ENCODE results near the gene GP9. TPM values are rescaled to one million over a fixed set of nuclear protein-coding genes. Genes with fewer than 3 reads are reported as not detected.

GP9 gene
- total RNA-seq, 1 experiment from 2014 or later, result not detected

- H3K14ac ChIP-seq (ENCODE audit: insufficient read depth, low read length), result no peak overlapping the region
- no peaks in the 10 kb centered on the region for H3K79me1 ChIP-seq (ENCODE audit: insufficient read depth, low read depth, low read length, poor library complexity, severe bottlenecking)
- H4K8ac ChIP-seq (replicated peaks; ENCODE audit: insufficient read length, low read depth, low read length), result no peak overlapping the region
- H2BK20ac ChIP-seq (ENCODE audit: low read depth, low read length, poor library complexity, severe bottlenecking), result no peak overlapping the region
- no peak overlapping the region for H3K23ac ChIP-seq (ENCODE audit: insufficient read length, low read depth, low read length)
- H4K20me1 ChIP-seq (ENCODE audit: control insufficient read depth, insufficient read depth, insufficient read length), result no peaks in the 10 kb centered on the region
- no peaks in the 10 kb centered on the region for H3K9me3 ChIP-seq (ENCODE audit: control insufficient read depth, low read depth, low read length)
- no peak overlapping the region for H2AFZ ChIP-seq (ENCODE audit: low read length)
- H4K5ac ChIP-seq (ENCODE audit: insufficient read length, low read depth, low read length), result no peak overlapping the region
- Mint-ChIP-seq H3K4me1 (peaks cover 2 to 15% of the 10 kb centered on the region in 2 experiments), H3K27me3 (ENCODE audit: low read depth) (peaks cover 9% of the 10 kb centered on the region), H3K4me3 (no peak overlapping the region), H3K9me3 (no peaks in the 10 kb centered on the region), H3K36me3 (ENCODE audit: insufficient read depth in 1 of 3, low read depth in 3 of 3) (no peaks in the 10 kb centered on the region), H3K27ac (no peak overlapping the region; a peak in 1 of 7 replicates)
- no peaks in the 10 kb centered on the region for H3K79me2 ChIP-seq (ENCODE audit: insufficient read depth, low read length)
- H2AK5ac ChIP-seq (ENCODE audit: insufficient read length, low read length), result no peak overlapping the region
- no peak overlapping the region for H3K56ac ChIP-seq (ENCODE audit: insufficient read length, low read depth, low read length)
- no peak overlapping the region for H2BK15ac ChIP-seq (ENCODE audit: low read depth, low read length)
- no peak overlapping the region for H2BK120ac ChIP-seq (ENCODE audit: low read depth, low read length, poor library complexity, severe bottlenecking)
- H3K18ac ChIP-seq (ENCODE audit: insufficient read length, low read depth, low read length), result no peak overlapping the region
- no peak overlapping the region for H3K27ac ChIP-seq (ENCODE audit: insufficient read length, low read depth, low read length)
- no peak overlapping the region for H2BK12ac ChIP-seq (ENCODE audit: insufficient read length, low read depth, low read length)
- H3K9ac ChIP-seq (ENCODE audit: extremely low read depth, insufficient read length, low read length), result no peak overlapping the region
- H3K4ac ChIP-seq (ENCODE audit: low read depth, low read length), result no peak overlapping the region
- no CpG with 5 or more reads among the region's 9 CpGs for WGBS (ENCODE audit: extremely low coverage, insufficient read length, low lambda C conversion rate)
- H3K4me1 ChIP-seq (ENCODE audit: insufficient read depth, low read length), result no peaks in the 10 kb centered on the region
- no peak for TF ChIP-seq CTCF (conservative IDR thresholded peaks at IDR 0.05)
- no peaks in the 10 kb centered on the region for H3K23me2 ChIP-seq (ENCODE audit: insufficient read length, low read depth, low read length, poor library complexity, severe bottlenecking)
- DNase-seq, result no peak
- no peaks in the 10 kb centered on the region for H3K27me3 ChIP-seq (ENCODE audit: insufficient read depth, low read length)
- H4K91ac ChIP-seq (ENCODE audit: insufficient read length, low read depth, low read length), result no peak overlapping the region
- no peak overlapping the region for H2BK5ac ChIP-seq (ENCODE audit: insufficient read length, low read length)
- no peak overlapping the region for H3T11ph ChIP-seq (ENCODE audit: low read length)
- H3K4me2 ChIP-seq (ENCODE audit: insufficient read depth, insufficient read length, low read length), result no peak overlapping the region
Measured at GRCh38 chr3:129014793-129015345, 45.7 kb upstream of the GP9 start.

Measured in H9 (cell line).